Cortex of kidney (tissue), 1 donor: ENCODE measurements around the gene PRKN.

ENCODE experiments used
- DNase-seq: peaks from one replicate; lab custom pipeline; 2025; lab: John Stamatoyannopoulos, UW

PRKN gene

DNA sequence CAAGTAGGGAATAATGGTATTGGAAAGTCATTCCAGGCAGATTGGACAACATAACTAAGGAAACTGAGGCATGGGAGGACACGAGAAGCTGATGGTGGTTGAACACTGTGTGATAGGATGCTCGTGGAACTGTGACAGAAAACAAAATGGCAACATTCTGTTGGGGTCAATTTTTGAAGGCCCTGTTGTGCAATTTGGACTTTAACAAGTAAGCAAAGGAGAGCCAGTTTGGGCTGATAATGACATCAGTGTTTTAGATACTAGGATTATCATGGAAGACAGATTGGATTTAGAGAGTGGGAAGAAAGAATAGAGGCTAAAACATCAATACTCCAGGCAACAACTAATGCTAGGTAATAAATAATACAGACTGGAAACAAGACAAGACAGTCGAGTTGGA is 53.1 kb downstream of the PRKN start:
- DNase-seq: no peak

DNA sequence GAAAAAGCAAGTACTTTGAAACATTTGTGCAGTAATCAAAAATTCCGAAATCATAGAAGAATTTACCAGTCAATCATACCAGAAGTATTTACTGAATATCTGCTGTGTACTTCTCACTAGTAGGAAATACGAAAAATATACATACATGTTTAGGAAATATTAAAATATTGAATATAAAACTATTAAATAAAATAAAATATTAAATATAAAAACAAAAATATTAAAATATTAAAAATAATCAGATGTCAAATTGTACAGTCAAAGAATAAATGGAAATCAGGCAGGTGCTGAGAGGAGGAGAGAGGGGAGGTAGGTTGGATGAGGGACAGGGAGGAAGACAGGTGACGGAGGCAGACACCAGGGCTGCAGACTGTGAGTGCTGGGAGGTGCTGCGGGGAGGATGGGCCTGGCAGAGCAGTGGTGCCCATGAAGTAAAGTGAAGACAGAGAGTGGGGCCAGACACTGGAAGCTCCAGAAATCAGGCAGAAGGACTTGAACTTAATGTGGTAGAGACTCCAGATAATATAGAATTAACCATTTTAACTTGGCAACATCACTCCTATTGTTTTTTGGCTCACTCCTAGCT is 55.9 kb downstream of the PRKN start:
- no peak for DNase-seq

DNA sequence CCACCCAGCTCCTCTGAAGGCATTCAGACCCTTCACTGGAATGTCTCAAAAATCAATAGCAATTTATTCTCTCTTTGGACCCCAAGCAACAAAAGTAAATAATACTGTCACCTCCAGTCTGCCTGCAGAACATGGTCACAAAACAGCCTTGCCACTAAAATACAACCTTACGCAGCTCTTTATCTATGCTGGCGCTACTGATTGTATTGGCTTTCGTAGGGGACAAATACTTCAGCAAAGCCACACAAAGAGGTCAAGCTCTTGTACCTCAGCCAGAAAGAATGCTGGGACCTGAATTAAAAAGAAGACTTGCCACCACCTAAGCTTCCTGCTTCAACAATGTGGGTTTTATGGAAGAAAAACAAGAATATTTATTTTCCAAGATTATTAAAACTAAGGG is 57.2 kb downstream of the PRKN start:
- no peak for DNase-seq

DNA sequence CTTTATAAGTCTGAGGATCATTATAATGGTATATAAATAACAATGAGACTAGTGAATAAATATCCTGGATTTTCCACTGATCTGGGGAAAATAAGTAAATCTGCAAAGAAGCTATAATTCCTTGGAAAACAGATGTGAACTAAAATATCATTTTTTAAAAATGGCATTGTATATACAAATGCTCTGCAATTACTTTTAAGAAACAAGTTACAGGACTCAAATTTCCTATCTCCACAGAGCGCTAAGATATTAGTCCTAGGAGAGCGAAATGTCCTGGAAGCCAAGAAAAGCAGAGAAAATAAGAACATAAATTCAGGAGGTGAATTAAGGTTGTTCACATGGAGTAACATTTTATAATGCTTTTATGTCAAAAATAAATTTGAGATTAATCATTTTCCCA is 61.3 kb downstream of the PRKN start:
- DNase-seq: no peak

- no peak for DNase-seq
Observed at GRCh38 chr6:162653808-162654207, 73.8 kb downstream of the PRKN start.

GRCh38 chr6:162651505-162651904 is 76.1 kb downstream of the PRKN start:
- no peak for DNase-seq

GRCh38 chr6:162649271-162649670 is 78.3 kb downstream of the PRKN start:
- no peak for DNase-seq

GRCh38 chr6:162644153-162644552 is 83.4 kb downstream of the PRKN start:
- DNase-seq: no peak

- DNase-seq: no peak
Observed at GRCh38 chr6:162640756-162641155, 86.8 kb downstream of the PRKN start.

DNA sequence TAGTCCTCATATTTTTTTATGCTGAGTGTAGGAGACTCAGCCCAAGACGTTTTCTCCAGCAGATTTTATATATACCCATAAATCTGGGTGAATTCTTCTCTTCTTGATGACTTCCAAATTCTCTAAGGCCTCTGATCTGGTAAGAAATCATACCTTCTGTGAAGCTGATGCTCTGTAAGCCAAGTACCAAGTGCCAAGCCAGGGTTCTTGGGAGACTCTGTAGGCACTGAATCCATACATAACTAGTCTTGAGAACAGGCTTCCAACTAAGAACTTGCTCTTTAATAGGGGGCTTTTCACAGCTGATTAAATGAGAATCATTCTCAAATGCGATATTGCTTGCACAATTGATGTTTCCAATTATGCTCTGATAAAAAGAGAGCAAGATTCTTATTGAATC is 87.6 kb downstream of the PRKN start:
- no peak for DNase-seq

DNA sequence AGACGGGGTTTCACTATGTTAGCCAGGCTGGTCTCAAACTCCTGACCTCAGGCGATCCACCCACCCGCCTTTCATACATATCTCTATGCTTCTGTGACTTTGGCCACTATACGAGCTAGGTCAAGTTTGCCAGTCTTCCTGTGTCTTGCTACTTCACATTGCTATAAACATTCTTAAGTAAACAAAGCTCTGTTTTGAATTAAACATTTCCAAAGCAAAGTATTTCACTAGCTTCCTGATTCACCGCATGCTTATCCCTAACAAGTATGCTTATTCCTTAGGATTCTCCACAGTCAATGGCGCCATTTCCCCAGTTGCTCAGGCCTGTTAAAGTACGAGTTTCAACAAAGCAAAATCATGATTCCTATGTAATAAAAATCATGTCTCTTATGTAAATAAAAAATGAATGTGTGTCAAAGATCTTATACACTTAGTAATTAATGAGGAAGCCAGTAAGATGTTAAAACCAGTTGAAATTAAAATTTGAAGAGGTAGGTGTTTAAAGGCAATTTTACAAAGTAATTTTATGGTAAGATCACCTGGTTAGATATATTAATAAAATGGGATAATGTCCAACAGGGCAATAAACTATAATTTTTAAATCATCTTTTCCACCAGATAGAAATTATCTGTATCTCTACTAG is 88.5 kb downstream of the PRKN start:
- no peak for DNase-seq

GRCh38 chr6:162637317-162637716 is 90.2 kb downstream of the PRKN start:
- DNase-seq: no peak

GRCh38 chr6:162636167-162636566 is 91.4 kb downstream of the PRKN start:
- DNase-seq: no peak

DNA sequence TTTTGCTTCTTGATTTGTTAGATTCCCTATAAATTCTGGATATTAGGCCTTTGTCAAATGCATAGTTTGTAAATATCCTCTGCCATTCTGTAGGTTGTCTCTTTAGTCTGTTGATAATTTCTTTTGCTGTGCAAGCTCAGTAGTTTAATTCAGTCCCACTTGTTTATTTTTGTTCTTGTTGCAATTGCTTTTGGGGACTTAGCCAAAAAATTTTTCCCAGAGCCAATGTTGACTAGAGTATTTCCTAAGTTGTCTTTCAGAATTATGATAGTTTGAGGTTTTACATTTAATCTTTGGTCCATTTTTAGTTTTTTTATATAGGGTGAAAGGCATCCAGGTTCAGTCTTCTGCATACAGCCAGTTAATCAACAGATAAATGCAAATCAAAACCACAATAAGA is 96.0 kb downstream of the PRKN start:
- DNase-seq: no peak

DNA sequence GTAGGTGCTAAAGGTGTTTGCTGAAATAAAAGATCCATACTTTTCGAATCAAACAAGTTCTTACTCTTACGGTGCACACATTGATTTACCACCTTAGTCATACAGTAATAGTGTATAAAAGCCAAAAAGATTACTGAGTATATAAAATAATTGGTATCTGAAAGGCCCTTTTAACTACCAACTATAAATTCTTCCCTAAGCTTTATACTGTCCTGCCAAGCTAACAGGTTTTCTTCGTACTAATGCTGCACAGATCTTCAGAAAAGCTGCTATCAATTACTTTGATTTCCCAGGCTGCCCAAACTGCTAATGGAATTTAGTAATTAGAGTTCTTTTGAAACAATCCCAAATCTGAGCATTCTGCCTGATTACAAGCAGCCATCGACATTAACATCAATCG is 97.5 kb downstream of the PRKN start:
- no peak for DNase-seq

GRCh38 chr6:162627825-162628224 is 99.7 kb downstream of the PRKN start:
- no peak for DNase-seq

GRCh38 chr6:162627362-162627761 is 100.2 kb downstream of the PRKN start:
- no peak for DNase-seq

DNA sequence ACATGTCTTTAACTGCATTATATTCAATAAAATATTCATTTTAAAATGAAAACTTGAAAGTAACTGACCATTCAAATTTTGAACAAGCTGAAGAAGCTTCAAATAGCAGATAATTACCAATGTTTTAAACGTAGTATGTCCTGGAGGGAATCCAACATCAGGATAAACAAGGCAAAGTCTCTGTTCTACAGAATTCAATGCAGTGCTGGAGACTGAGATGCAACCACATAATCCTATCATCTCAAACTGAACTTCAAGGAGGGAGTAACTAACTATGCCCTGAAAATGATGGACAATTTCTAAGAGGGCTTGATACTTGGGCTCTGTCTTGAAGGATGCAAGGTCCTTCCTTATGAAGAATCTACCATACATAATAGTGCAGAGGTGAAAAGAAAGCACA is 100.7 kb downstream of the PRKN start:
- DNase-seq: no peak

DNA sequence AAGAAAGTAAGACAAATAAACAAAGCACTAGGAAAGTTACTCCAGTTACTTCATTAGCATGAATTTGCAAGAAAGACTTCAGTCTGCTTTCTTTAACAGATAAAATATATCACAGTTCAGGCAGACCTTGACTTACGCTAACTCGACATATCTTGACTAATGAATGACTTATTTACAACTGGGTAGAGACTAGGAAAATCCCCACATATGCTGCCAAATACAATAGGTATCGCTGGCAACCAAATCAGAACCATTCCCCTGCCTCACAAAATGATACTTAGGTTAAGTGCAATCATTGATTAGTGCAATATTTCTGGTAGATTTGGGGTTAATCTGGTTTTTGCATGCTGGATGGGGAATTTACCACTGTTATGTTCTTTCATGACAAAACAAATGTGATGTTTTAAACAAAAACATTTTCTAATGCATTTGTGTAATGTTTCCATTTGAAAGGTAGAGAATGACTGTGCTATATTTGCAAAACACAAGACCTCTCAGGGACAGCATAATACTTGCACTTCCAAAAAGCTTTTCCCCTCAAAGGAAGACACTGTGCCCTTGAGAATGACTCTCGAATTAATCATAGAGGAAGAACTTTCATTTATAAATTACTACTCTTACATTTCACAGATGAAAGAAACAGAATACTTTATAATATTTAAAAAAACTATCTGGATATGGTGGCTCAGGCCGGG is 101.6 kb downstream of the PRKN start:
- DNase-seq: no peak

- DNase-seq: no peak
Observed at GRCh38 chr6:162622572-162622971, 105.0 kb downstream of the PRKN start.

- DNase-seq: no peak
Observed at GRCh38 chr6:162621246-162621645, 106.3 kb downstream of the PRKN start.

GRCh38 chr6:162620073-162620472 is 107.5 kb downstream of the PRKN start:
- no peak for DNase-seq

GRCh38 chr6:162618448-162619002 is 109.0 kb downstream of the PRKN start:
- no peak for DNase-seq
